IgD-negative memory B cell (primary cell): ENCODE results near the gene LPO. TPM values are rescaled to one million over a fixed set of nuclear protein-coding genes. Genes with fewer than 3 reads are reported as not detected.

Experiments
- H3K27ac Mint-ChIP-seq, 3 donors: one replicate each; pipeline ENCODE4 v1.8.0; 2020 to 2022; ENCODE audit warnings: mild to moderate bottlenecking in 3 of 3, mixed read lengths in 3 of 3, moderate library complexity in 1 of 3
- H3K27me3 Mint-ChIP-seq: one replicate; pipeline ENCODE4 v1.8.0; 2021; ENCODE audit warnings: mixed read lengths
- H3K36me3 Mint-ChIP-seq: one replicate; pipeline ENCODE4 v1.8.0; 2020; ENCODE audit warnings: mild to moderate bottlenecking, mixed read lengths
- H3K4me1 Mint-ChIP-seq, 3 donors: one replicate each; pipeline ENCODE4 v1.8.0; 2020 to 2022; ENCODE audit warnings: mixed read lengths in 3 of 3, mild to moderate bottlenecking in 1 of 3
- H3K4me3 Mint-ChIP-seq, 4 donors: one replicate each; pipeline ENCODE4 v1.8.0; 2020 to 2022; ENCODE audit warnings: mild to moderate bottlenecking in 4 of 4, mixed read lengths in 4 of 4, moderate library complexity in 3 of 4
- H3K9me3 Mint-ChIP-seq, 3 donors: one replicate each; pipeline ENCODE4 v1.8.0; 2020 to 2021; ENCODE audit warnings: mixed read lengths in 3 of 3, mild to moderate bottlenecking in 1 of 3
- polyA plus RNA-seq: library from polyadenylated mRNA; unstranded; fragments of 300-500 nt; fragmentation: Illumina TruSeq; gene quantifications from one replicate; pipeline ENCODE4 v1.2.3, GENCODE V29; 2021

LPO gene
- polyA plus RNA-seq, 1 donor from 2014 or later: not detected

DNA sequence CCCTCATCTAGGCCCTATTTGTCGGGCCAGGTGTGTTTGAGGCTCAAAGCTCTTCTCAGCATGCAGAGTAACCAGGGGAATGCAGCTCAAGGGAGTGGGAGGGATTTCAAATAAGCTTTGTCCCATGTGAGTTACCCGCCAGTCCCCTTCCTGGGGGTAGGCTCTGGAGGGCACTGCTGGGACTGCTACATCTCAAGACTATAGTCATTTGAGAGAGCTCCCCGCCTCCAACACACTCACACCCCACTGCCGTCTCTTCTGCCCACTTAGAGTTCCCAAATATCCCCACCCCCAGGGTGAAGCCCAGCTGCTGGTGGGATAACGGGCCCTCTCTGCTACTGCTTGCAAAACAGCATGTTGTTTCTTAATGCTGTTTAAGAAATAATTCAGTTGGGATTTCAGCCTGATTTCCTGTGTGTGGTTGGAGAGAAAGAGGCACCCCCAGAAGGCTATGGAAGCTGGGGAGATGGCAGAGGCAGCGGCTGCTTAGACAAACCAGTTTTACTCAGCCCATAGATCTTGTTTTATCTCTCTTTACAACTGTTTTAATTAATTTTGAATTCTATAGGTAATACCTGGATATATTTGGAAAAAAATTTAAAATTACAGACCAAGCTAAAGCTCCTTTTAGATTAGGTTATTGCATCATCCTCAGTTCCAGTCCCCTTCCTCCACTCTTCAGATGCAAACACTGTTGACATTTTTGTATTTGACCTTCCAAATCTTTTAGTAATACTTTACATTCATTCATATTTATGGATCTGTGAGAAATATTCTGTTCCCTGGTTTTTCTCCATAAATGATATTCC is 46.4 kb downstream of the LPO start:
- no peak overlapping the region for H3K27ac Mint-ChIP-seq
- peaks cover 18% of the 10 kb centered on the region for H3K27me3 Mint-ChIP-seq
- no peaks in the 10 kb centered on the region for H3K36me3 Mint-ChIP-seq

DNA sequence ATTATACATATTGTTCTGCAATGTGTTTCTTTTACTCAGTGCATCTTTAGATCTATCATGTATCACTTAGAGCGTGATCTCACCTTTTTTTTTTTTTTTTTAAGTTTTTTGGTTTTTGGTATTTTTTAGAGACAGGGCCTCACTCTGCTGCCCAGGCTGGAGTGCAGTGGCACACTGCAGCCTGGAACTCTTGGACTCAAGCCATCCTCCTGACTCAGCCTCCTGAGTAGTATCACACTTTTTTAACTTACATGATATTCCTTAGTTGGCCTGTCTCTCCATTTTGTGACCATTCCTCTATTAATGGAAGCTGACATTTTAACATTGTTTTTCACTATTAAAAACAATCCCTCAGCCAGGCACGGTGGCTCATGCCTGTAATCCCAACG is 47.0 kb downstream of the LPO start:
- Mint-ChIP-seq H3K9me3 (no peaks in the 10 kb centered on the region), H3K27me3 (peaks cover 20% of the 10 kb centered on the region), H3K27ac (no peak overlapping the region), H3K4me3 (no peak overlapping the region), H3K4me1 (peaks cover 0 to 3% (median 0%) of the 10 kb centered on the region in 3 donors), H3K36me3 (no peaks in the 10 kb centered on the region)

More for the DNA sequence above, 46.4 kb downstream of the LPO start:
- Mint-ChIP-seq H3K4me3 (no peak overlapping the region), H3K9me3 (no peaks in the 10 kb centered on the region), H3K4me1 (peaks cover 0 to 3% (median 0%) of the 10 kb centered on the region in 3 donors)

DNA sequence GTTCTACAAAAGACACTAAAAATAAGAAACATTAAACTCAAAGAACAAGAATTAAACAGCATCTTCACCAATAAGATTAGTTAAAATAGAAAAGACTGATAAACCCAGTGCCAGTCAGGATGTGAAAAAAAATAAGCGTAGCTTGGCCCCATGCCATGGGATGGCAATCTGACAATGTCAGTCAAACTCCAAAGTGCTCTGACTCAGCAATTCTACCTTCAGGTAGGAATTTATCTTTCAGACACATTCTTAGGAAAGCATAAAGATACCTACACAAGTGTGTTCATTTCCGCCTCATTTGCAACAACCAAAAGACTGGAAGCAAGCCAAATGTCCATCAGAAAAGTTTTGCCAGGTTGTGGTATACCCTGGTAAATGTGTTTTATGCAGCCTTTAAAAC is 51.5 kb downstream of the LPO start:
- Mint-ChIP-seq H3K36me3 (peaks cover 4% of the 10 kb centered on the region), H3K4me3 (no peak overlapping the region), H3K4me1 (peaks cover 0 to 3% (median 1%) of the 10 kb centered on the region in 3 donors), H3K27me3 (peaks cover 20% of the 10 kb centered on the region), H3K9me3 (peaks cover 0 to 4% (median 0%) of the 10 kb centered on the region in 3 donors), H3K27ac (no peak overlapping the region)

DNA sequence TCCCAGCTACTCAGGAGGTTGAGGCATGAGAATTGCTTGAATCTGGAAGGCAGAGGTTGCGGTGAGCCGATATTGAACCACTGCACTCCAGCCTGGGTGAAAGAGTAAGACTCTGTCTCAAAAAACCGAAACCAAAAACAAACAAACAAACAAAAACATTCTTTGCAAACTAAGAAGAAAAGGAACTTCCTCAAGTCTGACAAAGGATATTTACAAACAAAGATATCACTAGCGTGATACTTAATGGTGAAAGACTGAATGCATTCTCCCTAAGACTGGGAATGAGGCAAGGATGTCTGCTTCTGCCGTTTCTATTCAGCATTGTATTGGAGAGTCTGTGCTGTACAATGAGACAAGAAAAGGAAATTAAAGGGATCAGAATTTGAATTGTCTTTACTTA is 52.9 kb downstream of the LPO start:
- H3K4me1 Mint-ChIP-seq: peaks cover 0 to 3% (median 1%) of the 10 kb centered on the region in 3 donors
- H3K27ac Mint-ChIP-seq: no peak overlapping the region
- H3K9me3 Mint-ChIP-seq: peaks cover 0 to 4% (median 0%) of the 10 kb centered on the region in 3 donors
- peaks cover 4% of the 10 kb centered on the region for H3K36me3 Mint-ChIP-seq
- peaks cover 18% of the 10 kb centered on the region for H3K27me3 Mint-ChIP-seq
- H3K4me3 Mint-ChIP-seq: no peak overlapping the region

DNA sequence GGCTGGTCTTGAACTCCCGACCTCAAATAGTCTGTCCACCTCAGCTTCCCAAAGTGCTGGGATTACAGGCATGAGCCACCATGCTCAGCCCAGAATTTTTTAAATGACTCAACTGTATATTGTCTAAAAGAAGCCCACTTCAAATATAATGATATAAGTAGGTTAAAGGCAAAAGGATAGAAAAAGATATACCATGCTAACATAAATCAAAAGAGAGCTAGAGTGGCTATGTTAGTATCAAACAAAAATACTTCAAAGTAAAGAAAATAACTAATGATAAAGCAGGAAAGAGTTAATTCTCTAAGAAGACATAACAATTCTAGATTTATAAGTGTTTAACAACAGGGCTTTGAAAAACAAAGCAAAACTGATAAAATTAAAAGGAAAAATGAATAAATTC is 55.6 kb downstream of the LPO start:
- H3K4me1 Mint-ChIP-seq: peaks cover 0 to 1% (median 0%) of the 10 kb centered on the region in 3 donors

DNA sequence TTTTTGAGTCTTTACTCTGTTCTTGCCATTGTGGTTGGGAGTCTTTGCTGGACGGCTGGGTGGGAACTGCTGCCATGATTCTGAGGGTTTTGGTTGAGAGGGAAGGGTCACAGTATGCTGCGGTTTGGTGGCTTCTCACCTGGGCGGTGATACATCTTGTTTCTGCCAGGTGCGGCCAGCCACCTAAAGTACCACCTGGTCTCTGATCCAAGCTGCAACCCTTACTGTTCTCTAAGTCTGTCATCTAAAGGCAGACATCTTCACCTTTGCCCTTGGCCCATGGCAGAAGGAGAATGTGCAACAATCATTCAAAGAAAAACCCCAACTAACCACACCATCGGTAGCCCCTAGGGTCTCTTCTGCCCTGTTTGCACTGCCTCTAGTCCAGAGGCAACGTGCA is 62.0 kb downstream of the LPO start:
- H3K9me3 Mint-ChIP-seq: no peaks in the 10 kb centered on the region
- H3K4me1 Mint-ChIP-seq: peaks cover 0 to 9% (median 8%) of the 10 kb centered on the region in 3 donors
- no peaks in the 10 kb centered on the region for H3K36me3 Mint-ChIP-seq
- H3K27ac Mint-ChIP-seq: no peak overlapping the region
- peaks cover 3% of the 10 kb centered on the region for H3K27me3 Mint-ChIP-seq
- H3K4me3 Mint-ChIP-seq: no peak overlapping the region

More for the DNA sequence above, 55.6 kb downstream of the LPO start:
- Mint-ChIP-seq H3K27ac (no peak overlapping the region), H3K36me3 (peaks cover 4% of the 10 kb centered on the region), H3K27me3 (peaks cover 18% of the 10 kb centered on the region), H3K4me3 (no peak overlapping the region), H3K9me3 (peaks cover 0 to 4% (median 0%) of the 10 kb centered on the region in 3 donors)

DNA sequence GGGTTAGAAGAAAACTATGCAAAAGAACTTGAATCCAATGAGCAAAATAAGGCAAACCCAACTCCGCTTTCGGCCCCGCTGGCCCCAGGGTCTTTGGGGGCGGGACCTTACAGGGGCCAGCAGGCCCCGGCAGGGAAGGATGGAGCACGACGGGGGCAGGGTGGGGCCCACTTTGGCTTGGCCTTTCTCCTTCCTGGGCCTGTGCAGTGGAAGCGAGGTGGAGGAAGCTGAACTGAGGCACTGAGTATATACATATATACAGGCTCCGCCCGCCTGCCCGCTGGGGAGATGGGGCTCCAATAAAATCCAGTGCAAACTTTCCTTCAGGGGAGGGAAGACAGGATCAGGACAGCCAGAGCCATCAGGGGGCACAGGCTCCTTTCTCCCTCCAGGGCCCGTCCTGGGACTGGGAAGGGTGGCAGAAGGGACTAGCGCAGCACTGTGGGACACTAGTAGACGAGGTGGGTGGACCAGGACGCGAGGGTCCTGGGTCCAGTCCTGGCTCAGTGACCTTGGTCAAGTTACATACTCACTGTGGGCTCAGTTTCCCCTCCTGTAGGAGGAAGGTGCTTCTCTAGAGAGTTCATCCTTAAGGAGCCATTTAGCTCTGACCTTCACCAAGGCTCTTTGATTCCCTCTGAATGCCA is 63.2 kb downstream of the LPO start:
- Mint-ChIP-seq H3K9me3 (no peaks in the 10 kb centered on the region), H3K27ac (no peak overlapping the region), H3K36me3 (no peaks in the 10 kb centered on the region), H3K4me1 (peaks cover 0 to 9% (median 8%) of the 10 kb centered on the region in 3 donors), H3K4me3 (no peak overlapping the region), H3K27me3 (peaks cover 3% of the 10 kb centered on the region)

DNA sequence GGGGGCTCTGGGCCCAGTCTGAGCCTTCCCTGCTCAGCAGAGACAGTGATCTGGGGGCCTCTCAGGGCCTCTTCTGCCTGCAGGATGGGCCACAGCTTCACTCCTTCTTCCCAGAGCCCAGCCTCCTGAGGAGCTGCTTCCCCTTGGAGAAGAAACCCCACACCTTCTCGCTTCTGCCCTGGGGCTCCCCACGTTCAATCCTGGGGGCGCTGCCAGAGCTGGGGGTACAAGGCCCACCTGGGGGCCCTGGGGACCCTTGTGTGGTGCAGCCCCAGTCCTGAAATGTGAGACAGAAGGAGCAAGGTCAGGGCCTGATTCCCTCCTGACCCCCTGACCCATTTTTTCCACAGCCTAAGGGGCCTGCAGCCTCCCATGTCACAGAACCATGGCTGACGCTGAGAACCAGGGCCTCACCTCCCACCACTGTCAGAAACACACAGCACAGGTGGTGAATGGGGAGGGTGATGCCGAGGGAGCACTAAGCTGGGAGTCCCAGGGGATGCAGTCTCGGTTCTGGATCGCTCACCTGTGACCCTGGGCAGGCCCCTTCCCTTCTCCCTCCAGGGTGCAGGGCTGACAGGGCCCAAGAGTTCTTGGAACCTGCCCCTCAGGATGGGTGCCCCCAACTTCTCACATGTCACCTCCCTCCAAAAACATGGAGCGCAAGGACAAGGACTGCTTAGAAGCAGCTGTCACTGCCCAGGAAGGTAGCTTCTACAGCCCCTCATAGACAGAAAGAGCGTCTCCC is 64.0 kb downstream of the LPO start:
- H3K4me1 Mint-ChIP-seq: peaks cover 0 to 9% (median 8%) of the 10 kb centered on the region in 3 donors
- H3K36me3 Mint-ChIP-seq: no peaks in the 10 kb centered on the region
- H3K27ac Mint-ChIP-seq: no peak overlapping the region
- no peaks in the 10 kb centered on the region for H3K9me3 Mint-ChIP-seq
- H3K27me3 Mint-ChIP-seq: peaks cover 3% of the 10 kb centered on the region
- H3K4me3 Mint-ChIP-seq: no peak overlapping the region

DNA sequence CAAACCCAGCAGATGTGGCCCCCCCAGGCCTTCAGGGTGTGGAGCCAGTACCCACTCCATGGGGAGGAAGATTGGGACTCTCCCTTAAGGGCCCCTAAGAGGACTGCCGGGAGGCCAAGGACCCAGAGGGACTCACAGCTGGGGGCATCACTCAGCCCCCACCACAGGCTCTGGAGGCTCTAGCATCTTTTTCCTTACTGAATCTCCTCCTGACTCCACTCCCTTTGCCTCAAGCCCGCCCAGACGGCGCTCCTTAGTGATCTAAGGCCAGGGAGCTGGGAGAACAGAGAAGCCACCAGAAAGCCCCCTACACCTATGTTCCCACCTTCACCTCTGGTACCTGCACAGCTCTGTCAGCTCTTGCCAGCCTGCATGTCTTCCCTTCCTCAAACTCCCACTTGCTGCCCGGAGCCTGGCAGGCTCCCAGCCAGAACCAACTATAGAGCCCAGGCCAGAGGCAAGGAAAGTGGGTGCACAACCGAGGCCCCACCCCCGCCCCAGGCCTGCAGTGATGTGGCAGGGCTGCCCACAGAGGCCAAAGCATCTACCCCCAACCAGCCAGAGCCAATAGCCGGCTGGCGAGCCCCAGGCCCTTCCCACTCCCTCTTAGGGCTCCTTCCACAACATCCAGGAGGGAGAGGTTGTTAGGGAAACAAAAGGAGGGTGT is 64.7 kb downstream of the LPO start:
- H3K27ac Mint-ChIP-seq: peak overlapping the region in 1 of 3 donors; percentile 46
- H3K27me3 Mint-ChIP-seq: peaks cover 1% of the 10 kb centered on the region
- no peaks in the 10 kb centered on the region for H3K9me3 Mint-ChIP-seq
- no peak overlapping the region for H3K4me3 Mint-ChIP-seq
- H3K36me3 Mint-ChIP-seq: no peaks in the 10 kb centered on the region
- H3K4me1 Mint-ChIP-seq: peaks cover 0 to 9% (median 8%) of the 10 kb centered on the region in 3 donors

DNA sequence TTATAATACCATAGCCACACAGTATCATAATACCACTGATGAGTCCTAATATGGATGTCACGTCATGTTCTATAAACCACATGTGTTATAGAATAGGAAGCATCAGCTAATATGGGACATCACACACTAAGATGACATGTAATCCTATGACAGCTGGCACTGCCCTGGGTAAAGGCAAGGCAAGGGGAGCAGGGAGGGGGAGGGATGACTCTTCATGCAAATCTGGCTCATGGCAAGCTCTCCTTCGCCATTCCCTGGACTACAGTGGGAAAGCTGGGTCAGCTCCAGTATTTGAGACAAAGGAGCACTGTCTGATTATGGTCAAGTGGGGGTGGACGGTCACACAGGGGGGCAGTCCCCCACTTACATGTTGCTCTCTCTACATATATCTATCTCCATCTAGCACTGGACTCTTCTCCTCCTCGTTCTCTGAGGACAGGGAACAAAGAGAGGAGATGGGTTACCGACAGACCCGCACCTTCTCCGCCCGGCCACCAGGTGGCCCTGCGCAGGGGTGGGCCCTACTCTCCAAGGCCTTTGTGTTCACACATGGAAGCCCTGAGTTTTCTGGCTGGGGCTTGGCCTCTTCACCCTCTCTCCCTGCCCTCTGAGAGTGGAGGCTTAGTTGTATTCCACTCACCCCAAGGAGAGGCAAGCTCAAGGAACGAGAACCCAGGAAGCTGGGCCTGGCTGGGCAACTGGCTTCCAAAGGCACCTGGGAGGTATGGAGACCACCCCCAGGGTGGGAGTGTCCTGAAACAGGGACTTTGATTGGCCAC is 65.8 kb downstream of the LPO start:
- Mint-ChIP-seq H3K36me3 (no peaks in the 10 kb centered on the region), H3K4me3 (no peak overlapping the region), H3K9me3 (no peaks in the 10 kb centered on the region), H3K27me3 (no peaks in the 10 kb centered on the region), H3K27ac (peak overlapping the region in 1 of 3 donors; percentile 52), H3K4me1 (peaks cover 0 to 9% (median 8%) of the 10 kb centered on the region in 3 donors)

DNA sequence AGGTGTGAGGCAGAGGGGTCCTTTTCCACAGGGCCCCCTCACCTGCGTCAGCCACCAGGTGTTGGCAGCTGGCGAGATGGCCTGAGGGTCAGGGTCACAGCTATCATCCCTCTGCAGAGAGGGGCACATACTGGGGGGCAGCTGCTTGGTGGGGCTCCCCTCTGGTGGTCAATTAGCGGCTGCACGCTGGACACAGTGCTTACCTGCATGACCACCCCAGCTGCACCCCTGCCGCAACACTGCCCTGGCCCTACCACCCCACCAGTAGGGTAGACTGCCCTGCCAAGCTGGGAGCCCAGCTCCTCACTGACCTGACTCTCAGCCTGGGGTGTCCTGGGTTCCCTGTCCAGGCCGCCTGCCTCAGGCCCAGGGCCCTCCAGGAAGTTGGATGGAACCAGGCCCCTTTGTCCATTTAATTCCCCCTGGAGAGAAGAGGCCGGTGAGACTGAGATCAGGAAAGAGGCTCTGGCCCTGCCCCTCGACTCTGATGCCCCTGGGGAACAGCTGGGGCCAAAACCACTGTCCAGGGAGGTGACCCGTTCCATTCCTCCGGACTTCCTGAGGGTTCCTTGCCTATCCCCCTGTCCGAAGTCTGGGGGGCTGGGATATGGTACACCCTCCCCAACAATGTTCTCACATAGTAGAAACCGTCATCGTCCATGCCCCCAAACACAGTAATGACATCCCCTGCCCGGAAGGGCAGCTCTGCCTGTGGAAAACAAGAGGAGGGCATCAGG is 66.5 kb downstream of the LPO start:
- no peaks in the 10 kb centered on the region for H3K36me3 Mint-ChIP-seq
- no peak overlapping the region for H3K27ac Mint-ChIP-seq

DNA sequence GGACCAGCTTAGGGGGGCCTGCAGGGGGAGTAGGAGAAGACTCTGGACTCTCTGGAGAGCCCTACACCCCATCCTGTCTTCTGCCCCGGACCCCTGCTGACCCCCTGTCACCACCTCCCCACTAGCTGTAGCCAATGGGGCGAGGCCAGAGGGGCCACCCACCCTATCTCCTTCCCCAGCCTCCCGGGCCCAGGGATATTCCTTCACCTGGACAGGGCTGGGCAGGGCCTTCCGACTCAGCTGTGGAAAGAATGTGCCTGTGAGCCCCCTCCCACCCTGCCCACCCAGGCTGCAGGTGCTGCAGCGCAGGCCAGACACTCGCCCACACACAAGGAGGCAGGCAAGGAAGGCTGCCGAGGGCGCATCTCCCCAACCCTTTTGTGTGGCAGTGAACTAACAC is 67.2 kb downstream of the LPO start:
- H3K27ac Mint-ChIP-seq: no peak overlapping the region
- no peaks in the 10 kb centered on the region for H3K36me3 Mint-ChIP-seq
- no peak overlapping the region for H3K4me3 Mint-ChIP-seq
- H3K9me3 Mint-ChIP-seq: no peaks in the 10 kb centered on the region
- no peaks in the 10 kb centered on the region for H3K27me3 Mint-ChIP-seq
- peaks cover 0 to 9% (median 8%) of the 10 kb centered on the region in 3 donors for H3K4me1 Mint-ChIP-seq

More for the DNA sequence above, 66.5 kb downstream of the LPO start:
- Mint-ChIP-seq H3K9me3 (no peaks in the 10 kb centered on the region), H3K4me1 (peaks cover 0 to 9% (median 8%) of the 10 kb centered on the region in 3 donors), H3K4me3 (no peak overlapping the region), H3K27me3 (no peaks in the 10 kb centered on the region)

DNA sequence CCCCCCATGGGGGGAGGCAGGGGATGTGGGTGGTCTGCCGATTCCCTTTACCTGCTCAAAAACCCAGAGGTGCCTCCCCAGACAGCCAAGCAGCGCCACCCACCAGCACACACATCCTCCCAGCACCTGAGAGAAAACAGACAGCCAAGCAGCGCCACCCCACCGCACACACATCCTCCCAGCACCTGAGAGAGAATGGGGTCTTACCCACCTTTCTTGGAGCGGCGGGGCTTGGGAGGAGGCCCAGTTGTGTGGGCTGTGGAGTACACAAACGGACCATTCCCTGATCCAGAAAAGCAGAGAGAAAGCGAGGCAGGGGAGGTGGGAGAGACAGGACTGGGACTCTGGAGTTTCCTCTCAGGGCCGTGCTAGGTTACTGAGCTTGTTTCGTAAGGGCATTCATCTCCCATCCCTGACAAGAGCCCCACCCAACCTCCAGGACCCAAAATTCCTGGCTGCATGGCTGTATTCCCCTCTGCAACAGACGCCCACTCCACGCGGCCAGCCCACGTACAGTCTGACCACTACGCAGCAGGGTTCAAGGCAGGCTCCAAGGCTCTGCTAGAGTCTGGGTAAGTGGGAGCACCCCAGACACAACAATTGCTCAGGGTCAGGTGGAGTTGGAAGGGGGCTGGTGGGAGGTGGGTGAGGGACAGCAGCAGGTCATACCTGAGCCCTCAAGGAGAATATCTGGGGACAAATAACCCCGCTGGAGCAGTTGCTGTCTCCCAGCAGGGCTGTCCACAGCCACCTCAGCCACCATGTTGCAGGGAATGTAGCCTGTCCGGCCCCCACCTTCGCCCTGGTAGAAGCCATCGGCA is 68.0 kb downstream of the LPO start:
- Mint-ChIP-seq H3K27ac (no peak overlapping the region), H3K27me3 (no peaks in the 10 kb centered on the region), H3K36me3 (no peaks in the 10 kb centered on the region), H3K4me1 (peaks cover 0 to 9% (median 8%) of the 10 kb centered on the region in 3 donors), H3K9me3 (no peaks in the 10 kb centered on the region), H3K4me3 (no peak overlapping the region)
